NCI-H2081 (cell line): Measurements from ENCODE around the gene ACTA2.

ENCODE experiments used
- DNase-seq, 2 experiments: peaks; one replicate each; lab custom pipeline; 2025; lab: John Stamatoyannopoulos, UW

The ACTA2 gene

GRCh38 chr10:88892222-88892967 is 60.2 kb downstream of the ACTA2 start:
- DNase-seq = no peak

- no peak for DNase-seq
Observed at GRCh38 chr10:88890681-88891381, 61.7 kb downstream of the ACTA2 start.

GRCh38 chr10:88889559-88890337 is 62.8 kb downstream of the ACTA2 start:
- no peak for DNase-seq

GRCh38 chr10:88888810-88889445 is 63.6 kb downstream of the ACTA2 start:
- DNase-seq = no peak

GRCh38 chr10:88886557-88886956 is 66.0 kb downstream of the ACTA2 start:
- DNase-seq = no peak
